ENCODE measurements around the gene PPFIA1. TPM values are rescaled to one million over a fixed set of nuclear protein-coding genes. Genes with fewer than 3 reads are reported as not detected.

The PPFIA1 gene
- total RNA-seq, 4 donors from 2014 or later = 34.9 to 141 (median 69.7) TPM

GRCh38 chr11:70419307-70420007, 149.0 kb downstream of the PPFIA1 start:
- no peak for TF ChIP-seq POLR2A (IDR thresholded peaks at IDR 0.05)
- TF ChIP-seq EP300 (IDR thresholded peaks at IDR 0.05) = no peak
- TF ChIP-seq POLR2AphosphoS5 (IDR thresholded peaks at IDR 0.05) = no peak
- TF ChIP-seq CTCF (IDR thresholded peaks at IDR 0.05) = no peak
- 95% methylated on average over 17 of the region's 17 CpGs for WGBS
- Histone ChIP-seq H3K36me3 (peaks cover 100% of the 10 kb centered on the region), H3K4me1 (peaks cover 6% of the 10 kb centered on the region), H3K27ac (no peak overlapping the region), H3K9me3 (no peaks in the 10 kb centered on the region), H3K27me3 (no peaks in the 10 kb centered on the region), H3K4me3 (no peak overlapping the region)
- no peak for DNase-seq (ENCODE audit: low spot score in 2 of 2)

- TF ChIP-seq CTCF (IDR thresholded peaks at IDR 0.05) (no peak), POLR2A (IDR thresholded peaks at IDR 0.05) (no peak), POLR2AphosphoS5 (IDR thresholded peaks at IDR 0.05) (no peak), EP300 (IDR thresholded peaks at IDR 0.05) (no peak)
- no peak for DNase-seq (ENCODE audit: low spot score in 2 of 2)
- WGBS = 91% methylated on average over 14 of the region's 14 CpGs
- peaks cover 100% of the 10 kb centered on the region for H3K36me3 ChIP-seq
- H3K4me1 ChIP-seq = peaks cover 5% of the 10 kb centered on the region
- no peak overlapping the region for H3K27ac ChIP-seq
- H3K9me3 ChIP-seq = no peaks in the 10 kb centered on the region
- no peak overlapping the region for H3K4me3 ChIP-seq
- no peaks in the 10 kb centered on the region for H3K27me3 ChIP-seq
Measured at GRCh38 chr11:70420008-70420464, 149.5 kb downstream of the PPFIA1 start.

- Histone ChIP-seq H3K9me3 (no peaks in the 10 kb centered on the region), H3K4me1 (peaks cover under 1% of the 10 kb centered on the region), H3K4me3 (no peak overlapping the region), H3K27me3 (no peaks in the 10 kb centered on the region), H3K27ac (no peak overlapping the region), H3K36me3 (peaks cover 100% of the 10 kb centered on the region)
- 100% methylated on average over 7 of the region's 9 CpGs for WGBS
- DNase-seq (ENCODE audit: low spot score in 2 of 2) = no peak
- TF ChIP-seq CTCF (IDR thresholded peaks at IDR 0.05) = no peak
- TF ChIP-seq POLR2AphosphoS5 (IDR thresholded peaks at IDR 0.05) = no peak
- TF ChIP-seq POLR2A (IDR thresholded peaks at IDR 0.05) = no peak
- TF ChIP-seq EP300 (IDR thresholded peaks at IDR 0.05) = no peak
Measured at GRCh38 chr11:70420496-70420895, 150.0 kb downstream of the PPFIA1 start.

- TF ChIP-seq CTCF (IDR thresholded peaks at IDR 0.05) (no peak), POLR2A (IDR thresholded peaks at IDR 0.05) (no peak), EP300 (IDR thresholded peaks at IDR 0.05) (no peak), POLR2AphosphoS5 (IDR thresholded peaks at IDR 0.05) (no peak)
- WGBS = 89% methylated on average over 13 of the region's 13 CpGs
- Histone ChIP-seq H3K36me3 (peaks cover 100% of the 10 kb centered on the region), H3K27ac (no peak overlapping the region), H3K4me1 (no peaks in the 10 kb centered on the region), H3K4me3 (no peak overlapping the region), H3K9me3 (no peaks in the 10 kb centered on the region), H3K27me3 (no peaks in the 10 kb centered on the region)
- DNase-seq (ENCODE audit: low spot score in 2 of 2) = no peak
Measured at GRCh38 chr11:70421123-70421522, 150.6 kb downstream of the PPFIA1 start.

- no peak overlapping the region for H3K4me3 ChIP-seq
- H3K4me1 ChIP-seq = no peaks in the 10 kb centered on the region
- no peak overlapping the region for H3K27ac ChIP-seq
- WGBS = 84% methylated on average over 30 of the region's 35 CpGs
- no peak for TF ChIP-seq POLR2A (IDR thresholded peaks at IDR 0.05)
- TF ChIP-seq EP300 (IDR thresholded peaks at IDR 0.05) = no peak
- no peak for TF ChIP-seq CTCF (IDR thresholded peaks at IDR 0.05)
- no peak for TF ChIP-seq POLR2AphosphoS5 (IDR thresholded peaks at IDR 0.05)
- H3K36me3 ChIP-seq = peaks cover 100% of the 10 kb centered on the region
- no peaks in the 10 kb centered on the region for H3K27me3 ChIP-seq
- no peaks in the 10 kb centered on the region for H3K9me3 ChIP-seq
- DNase-seq (ENCODE audit: low spot score in 2 of 2) = no peak
Measured at GRCh38 chr11:70422692-70423522, 152.4 kb downstream of the PPFIA1 start.
